Renal cortex interstitium (tissue), 11 donors: ENCODE data around the gene IFT27. TPM values are rescaled to one million over a fixed set of nuclear protein-coding genes. Genes with fewer than 3 reads are reported as not detected.

Source experiments
- DNase-seq, 11 donors: peaks; one replicate each; pipeline ENCODE4 v3.0.0-alpha.2; 2013; ENCODE audit warnings: low read depth in 9 of 11, low spot score in 4 of 11; ENCODE audit errors: extremely low read depth in 1 of 11
- polyA plus RNA-seq, 3 donors: library from polyadenylated mRNA; unstranded; fragments of 120-200 nt; gene quantifications; one replicate each; pipeline ENCODE4 v1.2.1, GENCODE V29; 2013; ENCODE audit not compliant: insufficient read length in 3 of 3

The IFT27 gene
- polyA plus RNA-seq, 3 donors, result 50.2 to 56.1 (median 52.8) TPM

GRCh38 chr22:36771356-36772063 is 4.4 kb downstream of the IFT27 start:
- no peak for DNase-seq

DNA sequence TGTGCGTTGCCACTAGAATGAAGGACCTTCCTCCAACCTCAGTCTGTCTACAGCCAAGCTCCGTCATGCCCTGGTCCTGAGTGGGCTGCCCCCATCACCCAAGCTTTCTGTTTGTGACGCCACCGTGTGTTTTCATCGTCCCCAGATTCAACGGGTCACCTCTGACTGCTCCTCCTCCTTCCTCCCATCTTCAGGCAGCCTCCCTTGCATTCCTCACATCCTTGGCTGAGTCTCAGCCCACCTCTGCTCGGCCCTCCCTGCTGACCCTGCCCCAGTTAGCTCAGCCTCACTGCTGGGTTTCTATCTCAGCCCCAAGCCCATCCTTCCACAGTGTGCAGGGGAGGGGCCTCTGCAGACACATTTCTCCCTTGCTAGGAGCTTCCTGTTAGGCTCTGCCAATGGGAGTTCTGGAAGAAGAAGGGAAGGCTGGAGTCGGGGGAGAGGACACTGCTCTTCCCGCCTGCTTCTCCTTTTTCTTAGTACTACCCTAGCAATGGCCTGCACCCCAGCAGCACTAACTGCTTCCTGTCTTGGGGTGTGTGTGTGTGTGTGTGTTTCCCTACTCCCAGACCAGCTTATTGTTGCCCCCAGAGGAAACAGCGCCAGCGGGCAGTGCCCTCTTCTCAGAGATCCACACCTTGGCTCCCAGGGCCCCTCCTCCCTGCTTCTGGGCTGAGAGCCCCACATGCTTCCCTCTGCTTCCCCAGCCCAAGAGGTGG is 5.2 kb downstream of the IFT27 start:
- peak in 3 of 11 donors; percentile 8 to 32 (median 16) for DNase-seq

- no peak for DNase-seq
Observed at GRCh38 chr22:36769541-36770512, 6.1 kb downstream of the IFT27 start.

DNA sequence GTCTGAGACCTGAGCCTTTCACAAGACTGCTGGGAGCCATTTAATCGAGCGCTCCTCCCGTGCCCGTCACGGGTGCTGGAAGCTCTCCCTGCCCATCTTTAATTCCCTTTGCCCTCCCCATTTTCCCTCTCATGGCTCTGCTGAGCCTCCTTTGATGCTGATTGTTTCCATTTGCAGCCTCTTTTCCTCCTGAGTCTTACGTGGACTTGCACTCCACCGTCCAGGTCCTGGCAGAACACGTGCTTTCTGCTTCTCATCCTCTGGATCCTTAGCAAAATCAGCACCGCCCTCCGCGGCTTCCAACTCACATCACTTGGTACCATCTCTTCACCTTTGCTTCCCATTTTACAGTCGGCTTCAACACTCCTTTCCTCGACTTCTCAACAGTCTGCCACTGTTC is 7.3 kb downstream of the IFT27 start:
- DNase-seq, result no peak

GRCh38 chr22:36768141-36768540 is 7.8 kb downstream of the IFT27 start:
- no peak for DNase-seq

- no peak for DNase-seq
Observed at GRCh38 chr22:36767035-36767775, 8.7 kb downstream of the IFT27 start.

DNA sequence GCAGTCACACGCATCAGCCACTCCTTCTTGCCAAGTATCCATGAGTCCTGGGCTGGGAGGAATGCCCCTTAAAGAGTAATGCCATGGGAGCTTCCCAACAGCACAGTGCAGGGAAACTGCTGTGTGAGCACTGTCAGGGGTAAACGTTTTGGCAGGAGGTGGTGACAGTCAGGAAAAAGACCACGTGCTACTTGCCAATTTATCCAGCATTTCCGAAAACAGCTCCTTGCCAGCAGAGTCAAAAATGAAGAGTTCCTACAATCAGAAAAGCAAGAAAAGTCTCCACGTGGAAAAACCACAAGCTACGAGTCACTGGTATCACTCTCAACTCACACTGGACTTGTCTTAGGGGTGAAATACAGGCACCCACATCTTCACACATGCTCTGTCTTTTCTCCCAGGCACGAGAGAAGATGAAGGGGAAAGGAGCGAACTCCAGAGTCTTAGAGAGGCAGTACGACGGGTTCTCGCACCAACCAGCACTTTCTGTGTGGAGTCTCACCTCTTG is 9.9 kb downstream of the IFT27 start:
- DNase-seq, result no peak

DNA sequence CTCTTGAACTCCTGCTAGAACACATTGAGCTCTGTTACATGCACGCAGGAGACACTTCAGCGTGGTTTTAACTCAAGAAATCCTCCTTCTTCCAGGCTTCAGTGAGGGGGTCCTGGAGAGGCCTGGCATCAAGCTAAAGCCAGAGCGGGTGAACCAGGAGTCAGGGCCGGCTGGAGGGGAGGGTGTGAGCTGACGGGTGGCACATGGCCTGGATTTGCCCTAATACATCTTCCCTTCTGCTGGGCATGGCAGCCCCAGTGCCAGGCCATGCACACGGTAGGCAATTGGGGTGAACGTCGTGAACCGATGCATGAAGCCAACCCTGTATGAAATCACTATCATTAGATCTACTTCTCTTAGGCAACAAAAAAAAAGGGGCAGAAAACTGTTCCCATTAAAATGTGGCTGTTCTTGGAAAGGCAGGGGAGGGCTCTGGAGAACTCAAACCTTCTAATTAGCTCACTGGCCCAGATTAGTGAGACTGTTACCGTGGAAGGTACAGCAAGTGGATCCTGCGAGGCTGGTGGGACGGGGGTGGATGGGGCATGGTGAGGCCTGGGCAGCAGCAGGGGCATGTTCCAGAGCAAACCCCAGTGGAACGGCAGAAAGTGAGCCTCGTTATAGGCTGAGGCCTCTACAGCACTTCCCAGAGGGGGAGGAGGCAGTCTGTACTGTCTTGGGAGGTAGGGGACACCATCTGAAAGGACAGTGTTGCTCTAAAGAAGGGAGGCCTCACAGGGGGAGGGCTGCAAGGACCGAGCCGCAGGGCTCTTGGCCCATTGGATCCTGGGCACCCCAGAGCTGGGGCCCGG is 10.6 kb downstream of the IFT27 start:
- DNase-seq, result no peak

- DNase-seq, result no peak
Observed at GRCh38 chr22:36764641-36765040, 11.3 kb downstream of the IFT27 start.

- DNase-seq, result no peak
Observed at GRCh38 chr22:36764060-36764459, 11.9 kb downstream of the IFT27 start.

DNA sequence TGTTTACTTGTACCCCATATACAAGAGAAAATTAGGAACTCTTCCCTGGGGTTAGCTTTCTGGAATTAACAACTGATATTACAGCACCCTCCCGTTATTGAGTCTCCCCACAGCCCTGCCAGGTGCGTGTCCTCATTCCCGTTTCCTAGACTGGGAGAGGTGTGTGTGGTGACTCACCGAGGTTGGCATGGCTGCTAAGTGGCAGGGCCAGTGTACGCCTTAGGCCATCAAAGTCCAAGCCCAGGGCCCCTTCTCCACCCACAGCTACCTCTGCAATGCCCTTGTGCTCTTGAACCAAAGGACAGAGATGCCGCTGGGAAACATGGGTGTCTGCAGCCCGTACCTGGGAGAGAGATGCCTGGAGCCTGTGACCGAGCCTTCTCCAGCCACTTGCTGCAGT is 12.3 kb downstream of the IFT27 start:
- no peak for DNase-seq

GRCh38 chr22:36762687-36763260 is 13.1 kb downstream of the IFT27 start:
- no peak for DNase-seq

DNA sequence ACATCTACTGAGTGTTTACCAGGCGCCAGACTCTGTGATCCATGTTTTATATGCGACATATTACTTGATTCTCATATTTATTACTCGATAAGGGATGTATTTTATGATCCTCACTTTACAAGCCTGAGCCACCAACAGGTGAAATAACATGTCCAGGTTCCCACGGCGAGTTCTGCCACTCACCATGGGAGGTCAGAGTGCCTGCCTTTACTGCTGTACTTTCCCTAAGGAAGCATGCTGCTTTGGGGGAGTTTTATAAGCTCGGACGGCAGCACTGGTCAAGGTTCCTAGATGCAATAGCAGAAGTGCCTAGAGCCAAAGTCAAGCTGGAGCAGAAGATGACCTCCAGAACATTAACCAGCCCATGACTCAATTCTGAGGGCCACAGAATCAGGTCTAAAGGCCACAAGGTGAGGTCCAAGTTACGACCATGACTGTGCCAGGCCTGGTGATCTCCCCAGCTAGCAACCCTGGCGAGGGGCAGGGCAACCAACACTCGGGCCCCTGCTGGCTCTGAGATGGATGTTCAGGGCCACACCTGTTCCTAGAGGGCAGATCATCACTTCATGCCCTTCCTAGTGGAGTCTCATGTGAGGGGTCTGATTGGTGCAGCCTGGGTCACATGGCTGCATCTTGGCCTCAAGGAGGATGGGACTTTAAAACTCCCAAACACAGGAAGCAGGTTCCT is 14.2 kb downstream of the IFT27 start:
- DNase-seq, result no peak

- no peak for DNase-seq
Observed at GRCh38 chr22:36760786-36761185, 15.1 kb downstream of the IFT27 start.

- DNase-seq, result no peak
Observed at GRCh38 chr22:36759481-36760159, 16.3 kb downstream of the IFT27 start.

DNA sequence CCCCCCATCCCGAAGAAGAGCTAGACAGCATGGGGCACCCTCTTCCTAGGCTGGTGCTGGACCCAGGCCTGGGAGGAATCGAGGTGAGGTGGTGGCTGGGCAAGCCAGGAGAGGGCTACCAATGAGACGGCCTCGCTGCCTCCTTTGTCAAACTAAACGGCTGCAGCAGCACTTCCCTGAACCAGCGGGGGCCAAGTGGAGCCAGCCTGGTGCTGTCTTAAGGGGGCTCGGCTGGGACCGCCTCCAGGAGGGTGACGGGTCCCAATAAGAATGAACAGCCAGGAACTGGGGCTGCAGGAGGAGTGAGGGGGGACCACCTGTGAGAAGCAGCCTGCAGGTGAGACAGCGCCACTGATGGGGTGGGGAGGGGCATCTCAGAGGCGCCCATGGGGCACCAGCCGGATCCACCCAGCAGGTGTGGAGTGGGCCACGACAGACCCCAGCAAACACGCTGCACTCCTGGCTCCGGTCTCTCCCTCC is 17.1 kb downstream of the IFT27 start:
- DNase-seq, result no peak
